ENCODE measurements around the gene MAP3K21. TPM values are rescaled to one million over a fixed set of nuclear protein-coding genes. Genes with fewer than 3 reads are reported as not detected.

MAP3K21 gene
- total RNA-seq, 2 donors from 2014 or later, result 1.8 to 2.7 TPM

DNA sequence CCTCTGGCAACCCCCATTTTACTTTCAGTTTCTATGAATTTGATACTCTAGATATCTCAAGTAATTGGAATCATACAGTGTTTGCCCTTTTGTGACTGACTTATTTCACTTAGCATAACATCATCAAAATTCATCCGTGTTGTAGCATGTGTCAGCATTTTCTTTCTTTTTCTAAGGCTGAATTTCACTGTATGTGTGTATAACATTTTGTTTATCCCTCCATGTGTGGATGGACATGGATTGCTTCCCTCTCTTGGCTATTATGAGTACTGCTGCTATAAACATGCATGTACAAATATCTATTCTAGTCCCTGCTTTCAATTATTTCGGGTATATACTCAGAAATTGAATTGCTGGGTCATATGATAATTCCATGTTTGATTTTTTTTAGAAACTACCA lies 97.3 kb downstream of the MAP3K21 start:
- peaks cover 21% of the 10 kb centered on the region for H3K27me3 Mint-ChIP-seq (ENCODE audit: low read depth)
- no peaks in the 10 kb centered on the region for H3K36me3 Mint-ChIP-seq (ENCODE audit: insufficient read depth in 2 of 2)
- no peak overlapping the region for H3K4me3 Mint-ChIP-seq
- DNase-seq, result no peak
- no peak for ATAC-seq (replicated peaks in 1 of 2)
- no peaks in the 10 kb centered on the region for H3K9me3 Mint-ChIP-seq
- H3K4me1 Mint-ChIP-seq (ENCODE audit: low read depth), result no peaks in the 10 kb centered on the region
- H3K27ac Mint-ChIP-seq, result no peak overlapping the region

DNA sequence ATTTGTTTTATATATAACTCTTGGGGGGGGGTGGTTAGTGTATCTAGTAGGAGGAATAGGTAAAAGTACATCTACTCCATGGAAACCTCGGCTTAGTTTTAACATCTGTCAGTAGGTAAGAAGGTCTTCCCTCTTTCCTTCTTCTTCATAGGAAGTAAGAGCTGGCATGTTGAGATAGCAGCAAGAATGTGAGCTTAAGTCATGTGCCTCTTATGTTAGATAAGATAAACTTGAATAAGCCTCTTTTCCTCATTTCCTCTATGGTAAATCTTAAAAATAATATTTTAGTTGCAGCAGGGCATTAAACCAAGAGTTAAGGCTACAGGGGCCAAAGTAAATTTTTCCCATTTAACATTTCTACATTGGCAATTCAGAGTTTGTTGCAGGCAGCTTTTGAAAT lies 100.4 kb downstream of the MAP3K21 start:
- Mint-ChIP-seq H3K36me3 (ENCODE audit: insufficient read depth in 2 of 2) (no peaks in the 10 kb centered on the region), H3K4me3 (no peak overlapping the region), H3K27me3 (ENCODE audit: low read depth) (peaks cover 16% of the 10 kb centered on the region), H3K9me3 (peaks cover 0 to 3% of the 10 kb centered on the region in 2 donors), H3K4me1 (ENCODE audit: low read depth) (no peaks in the 10 kb centered on the region), H3K27ac (no peak overlapping the region)
- DNase-seq (no peak), ATAC-seq (replicated peaks in 1 of 2) (no peak)

DNA sequence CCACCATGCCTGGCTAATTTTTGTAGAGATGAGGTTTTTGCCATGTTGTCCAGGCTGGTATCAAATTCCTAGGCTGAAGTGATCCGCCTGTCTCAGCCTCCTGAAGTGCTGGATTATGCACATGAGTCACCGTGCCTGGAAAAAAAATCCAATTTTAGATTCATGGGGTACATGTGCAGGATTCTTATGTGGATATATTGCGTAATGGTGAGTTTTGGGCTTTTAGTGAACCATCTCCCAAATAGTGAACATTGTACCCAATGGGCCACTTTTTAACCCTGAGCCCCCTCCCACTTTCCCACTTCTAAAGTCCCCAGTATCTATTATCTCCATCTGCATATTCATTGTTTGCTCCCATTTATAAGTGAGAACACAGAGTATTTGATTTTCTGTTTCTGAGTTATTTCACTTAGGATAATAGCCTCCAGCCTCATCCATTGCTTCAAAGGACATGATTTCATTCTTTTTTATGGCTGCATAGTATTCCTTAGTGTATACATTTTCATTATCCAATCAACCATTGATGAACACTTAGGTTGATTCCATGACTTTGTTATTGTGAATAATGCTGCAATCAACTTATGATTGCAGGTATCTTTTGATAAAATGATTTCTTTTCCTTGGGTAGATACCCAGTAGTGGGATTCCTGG lies 104.4 kb downstream of the MAP3K21 start:
- Mint-ChIP-seq H3K4me3 (no peak overlapping the region), H3K27ac (no peak overlapping the region), H3K27me3 (ENCODE audit: low read depth) (peaks cover 13% of the 10 kb centered on the region), H3K9me3 (peaks cover 0 to 3% of the 10 kb centered on the region in 2 donors), H3K36me3 (ENCODE audit: insufficient read depth in 2 of 2) (no peaks in the 10 kb centered on the region), H3K4me1 (ENCODE audit: low read depth) (no peaks in the 10 kb centered on the region)
- DNase-seq, result no peak
- ATAC-seq (replicated peaks in 1 of 2), result no peak

DNA sequence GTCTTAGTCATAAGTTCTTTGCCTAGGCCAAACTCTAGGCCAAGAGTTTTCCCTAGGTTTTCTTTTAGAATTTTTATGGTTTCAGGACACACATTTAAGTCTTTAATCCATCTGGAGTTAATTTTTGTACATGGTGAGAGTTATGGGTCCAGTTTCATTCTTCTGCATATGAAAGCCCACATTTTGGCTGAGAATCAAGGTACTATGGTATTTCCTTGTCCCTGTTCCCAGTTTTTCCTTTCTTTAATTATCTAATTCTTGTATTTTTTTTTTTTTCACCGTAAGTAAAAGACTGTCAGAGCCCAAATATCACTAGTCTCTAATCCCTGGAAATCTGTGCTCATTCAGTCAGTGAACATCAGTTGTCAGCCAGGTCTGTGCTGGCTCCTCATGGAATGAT lies 105.4 kb downstream of the MAP3K21 start:
- ATAC-seq (replicated peaks in 1 of 2), result no peak
- no peak for DNase-seq
- H3K27me3 Mint-ChIP-seq (ENCODE audit: low read depth), result peaks cover 13% of the 10 kb centered on the region
- no peak overlapping the region for H3K27ac Mint-ChIP-seq
- H3K36me3 Mint-ChIP-seq (ENCODE audit: insufficient read depth in 2 of 2), result no peaks in the 10 kb centered on the region
- H3K4me3 Mint-ChIP-seq, result no peak overlapping the region
- no peaks in the 10 kb centered on the region for H3K4me1 Mint-ChIP-seq (ENCODE audit: low read depth)
- peaks cover 0 to 3% of the 10 kb centered on the region in 2 donors for H3K9me3 Mint-ChIP-seq

DNA sequence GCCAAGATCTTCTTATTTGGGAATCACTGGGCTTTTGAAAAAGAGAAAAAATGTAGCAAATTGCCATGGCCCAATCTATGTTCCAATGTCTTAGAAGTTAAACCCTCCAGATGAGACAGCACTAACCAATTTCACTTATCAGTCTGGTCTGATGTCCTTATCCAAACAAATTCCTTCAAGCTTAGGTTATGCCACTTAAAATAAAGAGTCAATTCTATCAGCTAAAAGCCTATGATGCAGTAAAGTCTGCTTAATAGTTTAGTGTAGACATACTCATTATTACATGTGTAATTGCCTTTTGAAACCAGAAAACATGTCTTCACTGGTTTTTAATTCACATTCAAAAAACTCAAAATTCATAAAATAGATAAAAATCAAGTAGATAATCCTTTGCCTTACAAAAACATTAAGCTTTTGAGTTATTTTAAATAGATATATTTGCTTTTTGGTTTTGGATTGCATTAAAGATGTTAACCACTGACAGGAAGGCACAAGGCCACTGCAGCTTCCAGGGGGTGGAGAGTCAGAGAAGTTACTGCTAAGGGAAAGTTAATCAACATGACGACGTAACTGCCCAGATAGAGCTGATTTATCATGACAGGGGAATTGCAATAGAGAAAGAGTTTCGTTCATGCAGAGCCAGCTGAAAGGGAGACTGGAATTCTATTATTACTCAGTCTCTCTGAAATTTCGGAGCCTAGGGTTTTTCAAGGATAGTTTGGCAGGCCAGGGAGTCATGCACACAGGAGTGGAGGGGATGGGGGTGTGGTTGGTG lies 106.1 kb downstream of the MAP3K21 start:
- H3K4me1 Mint-ChIP-seq (ENCODE audit: low read depth), result no peaks in the 10 kb centered on the region
- peaks cover 14% of the 10 kb centered on the region for H3K27me3 Mint-ChIP-seq (ENCODE audit: low read depth)
- ATAC-seq (replicated peaks in 1 of 2) (no peak), DNase-seq (no peak)
- H3K4me3 Mint-ChIP-seq, result no peak overlapping the region
- H3K36me3 Mint-ChIP-seq (ENCODE audit: insufficient read depth in 2 of 2), result no peaks in the 10 kb centered on the region
- H3K27ac Mint-ChIP-seq, result no peak overlapping the region
- peaks cover 0 to 3% of the 10 kb centered on the region in 2 donors for H3K9me3 Mint-ChIP-seq

Other genes with a start within 250 kb of the MAP3K21 start
- 10 to 100 TPM; 26.2 to 28.6 TPM for gene PCNX2, start 32.0 kb upstream of the MAP3K21 start, total RNA-seq